ENCODE results near the gene EXOC6.

The EXOC6 gene, protein sequence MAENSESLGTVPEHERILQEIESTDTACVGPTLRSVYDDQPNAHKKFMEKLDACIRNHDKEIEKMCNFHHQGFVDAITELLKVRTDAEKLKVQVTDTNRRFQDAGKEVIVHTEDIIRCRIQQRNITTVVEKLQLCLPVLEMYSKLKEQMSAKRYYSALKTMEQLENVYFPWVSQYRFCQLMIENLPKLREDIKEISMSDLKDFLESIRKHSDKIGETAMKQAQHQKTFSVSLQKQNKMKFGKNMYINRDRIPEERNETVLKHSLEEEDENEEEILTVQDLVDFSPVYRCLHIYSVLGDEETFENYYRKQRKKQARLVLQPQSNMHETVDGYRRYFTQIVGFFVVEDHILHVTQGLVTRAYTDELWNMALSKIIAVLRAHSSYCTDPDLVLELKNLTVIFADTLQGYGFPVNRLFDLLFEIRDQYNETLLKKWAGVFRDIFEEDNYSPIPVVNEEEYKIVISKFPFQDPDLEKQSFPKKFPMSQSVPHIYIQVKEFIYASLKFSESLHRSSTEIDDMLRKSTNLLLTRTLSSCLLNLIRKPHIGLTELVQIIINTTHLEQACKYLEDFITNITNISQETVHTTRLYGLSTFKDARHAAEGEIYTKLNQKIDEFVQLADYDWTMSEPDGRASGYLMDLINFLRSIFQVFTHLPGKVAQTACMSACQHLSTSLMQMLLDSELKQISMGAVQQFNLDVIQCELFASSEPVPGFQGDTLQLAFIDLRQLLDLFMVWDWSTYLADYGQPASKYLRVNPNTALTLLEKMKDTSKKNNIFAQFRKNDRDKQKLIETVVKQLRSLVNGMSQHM

DNA sequence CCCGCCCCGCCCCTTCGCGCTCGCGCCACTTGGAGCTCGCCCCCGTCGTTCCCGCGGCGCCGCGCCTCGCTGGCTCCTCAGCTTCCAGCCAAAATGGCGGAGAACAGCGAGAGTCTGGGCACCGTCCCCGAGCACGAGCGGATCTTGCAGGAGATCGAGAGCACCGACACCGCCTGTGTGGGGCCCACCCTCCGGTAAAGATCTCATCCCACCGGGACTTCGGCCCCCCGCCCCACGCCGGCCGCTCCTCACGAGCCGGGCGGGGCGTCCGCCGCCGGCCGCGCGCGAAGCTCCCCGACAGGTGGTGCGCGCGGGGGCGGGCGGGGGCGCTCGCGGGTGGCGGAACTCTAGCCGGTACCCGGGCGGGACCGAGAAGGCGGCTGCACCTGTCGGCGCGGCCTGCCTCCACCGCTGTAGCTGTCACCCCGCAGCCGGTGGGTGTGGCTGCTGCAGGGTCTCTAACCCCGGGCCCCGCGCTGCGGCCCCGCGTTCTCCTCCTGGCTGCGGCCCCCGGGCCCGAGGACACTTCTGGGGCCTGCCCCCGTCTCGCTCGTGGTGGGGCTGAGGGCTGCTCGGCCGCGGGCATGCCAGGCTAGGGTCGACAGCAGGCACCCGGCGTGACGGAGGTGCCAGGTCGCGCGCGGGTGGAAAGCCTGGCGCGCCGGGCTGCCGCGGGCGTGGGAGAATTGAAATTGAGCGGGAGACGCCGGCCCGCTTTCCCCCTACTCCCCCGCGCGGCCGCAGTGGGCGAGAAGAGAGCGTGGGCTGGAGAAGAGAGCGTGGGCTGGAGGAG, at the start of gene EXOC6:
Gene EXOC6, plus strand, starts transcription at position 80 of the 793 bp plus-strand sequence. Its CDS starts 14 bp downstream, at position 94.
- peak; percentile 66 for DNase-seq

DNA sequence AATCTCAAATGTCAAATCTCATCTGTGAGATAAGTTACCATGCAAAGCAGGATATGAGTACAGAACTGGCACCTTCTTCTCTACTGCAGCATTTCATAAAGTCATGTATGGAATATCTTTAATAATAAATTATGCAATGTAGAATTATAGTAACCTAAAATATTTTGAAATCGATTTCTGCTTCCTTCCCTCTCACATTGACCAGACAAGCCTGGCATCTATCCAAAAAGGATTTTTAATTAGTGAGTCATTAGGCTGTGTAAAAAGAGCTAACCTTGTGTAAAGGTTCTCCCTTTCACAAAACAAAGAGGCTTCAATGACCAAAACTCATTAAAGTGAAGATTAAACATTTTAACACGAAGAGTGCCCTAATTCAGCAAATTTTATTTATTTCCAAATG, 48.8 kb upstream of the EXOC6 start:
- DNase-seq, result no peak

DNA sequence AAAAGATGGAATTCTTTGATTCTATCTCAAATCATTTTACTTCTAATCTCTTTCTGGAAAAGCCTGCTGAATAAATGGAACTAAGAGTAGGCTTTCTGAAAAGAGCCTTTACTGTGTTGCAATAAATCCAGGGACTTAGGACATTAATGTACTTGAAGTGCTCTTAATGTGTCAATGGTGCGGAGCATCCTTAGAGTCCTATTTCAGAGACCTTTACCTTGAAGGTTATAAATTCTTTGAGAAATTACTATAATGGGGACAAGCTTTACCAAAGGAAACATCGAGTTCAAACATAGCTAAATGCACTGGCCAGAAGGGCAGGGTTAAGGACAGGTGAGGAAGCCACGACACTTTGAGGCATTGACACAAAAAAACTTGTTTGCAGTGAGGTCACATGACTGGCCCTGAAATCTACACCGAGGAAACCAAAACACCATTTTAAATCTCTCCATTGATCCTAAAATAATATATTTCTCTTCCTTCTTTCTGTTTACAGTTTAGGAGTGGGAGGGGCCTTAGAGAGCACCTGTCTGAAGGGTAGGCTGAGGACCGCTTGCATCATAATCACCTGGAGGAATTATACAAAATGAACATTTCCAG, 48.1 kb upstream of the EXOC6 start:
- DNase-seq, result no peak

DNA sequence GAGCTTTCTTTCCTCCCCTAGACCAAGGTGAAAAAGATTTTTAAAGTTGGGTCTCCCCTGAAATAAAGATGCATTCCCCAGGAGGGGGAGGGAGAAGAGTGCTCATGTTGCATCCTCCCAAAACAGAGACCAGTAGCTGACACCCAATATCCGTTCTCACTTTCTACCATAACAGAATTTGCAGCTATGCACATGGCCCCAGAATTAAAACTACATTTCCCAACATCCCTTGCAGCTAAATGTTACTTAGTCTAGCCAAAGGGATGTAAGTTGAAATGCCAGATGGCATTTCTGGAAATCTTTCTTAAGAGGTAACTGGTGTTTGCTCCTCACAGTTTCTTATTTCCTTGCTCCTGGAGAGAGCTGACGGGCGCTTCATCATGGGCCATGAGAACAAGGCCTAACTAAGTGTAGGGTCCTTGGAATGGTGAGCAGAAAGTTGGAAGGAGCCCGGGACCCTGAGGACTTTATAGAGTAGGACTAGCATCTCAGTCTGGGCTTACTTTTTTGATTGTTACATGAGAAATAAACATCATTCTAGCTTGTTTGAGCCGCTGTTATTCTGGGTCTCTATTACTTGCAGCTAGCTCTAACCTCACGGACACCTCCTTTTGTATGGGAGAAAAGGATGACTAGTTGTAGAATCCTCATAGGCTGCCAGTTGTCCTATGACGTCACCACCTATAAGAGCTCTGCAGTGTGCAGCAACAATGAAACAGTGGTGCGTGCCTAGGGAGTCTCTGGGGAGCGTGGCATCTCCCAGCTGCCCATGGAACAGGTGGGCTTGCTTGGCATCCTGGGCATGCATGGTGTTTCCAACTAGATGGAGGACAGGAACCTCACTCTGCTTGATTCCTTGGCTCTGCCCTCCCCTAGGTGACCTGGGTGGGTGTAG, 46.1 kb upstream of the EXOC6 start:
- DNase-seq, result no peak

DNA sequence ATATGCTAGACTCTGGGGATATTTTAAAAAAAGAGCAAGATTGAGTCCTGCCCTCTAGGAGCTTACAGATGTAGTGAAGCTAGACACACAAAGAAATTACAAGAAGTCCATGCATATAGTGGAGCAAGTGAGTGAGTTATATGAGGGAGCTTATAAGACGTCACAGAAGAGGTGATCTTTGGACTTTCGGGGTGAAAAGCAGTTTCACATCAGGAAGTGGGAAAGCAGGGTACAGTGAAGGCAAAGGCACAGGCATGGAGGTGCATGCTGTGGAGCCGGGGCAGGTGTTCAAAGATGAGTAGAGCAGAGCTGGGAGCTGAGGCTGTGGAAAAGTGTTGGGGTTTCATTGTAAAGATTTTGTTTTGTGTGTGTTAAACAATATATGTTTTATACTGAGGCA, 38.5 kb upstream of the EXOC6 start:
- DNase-seq, result no peak

DNA sequence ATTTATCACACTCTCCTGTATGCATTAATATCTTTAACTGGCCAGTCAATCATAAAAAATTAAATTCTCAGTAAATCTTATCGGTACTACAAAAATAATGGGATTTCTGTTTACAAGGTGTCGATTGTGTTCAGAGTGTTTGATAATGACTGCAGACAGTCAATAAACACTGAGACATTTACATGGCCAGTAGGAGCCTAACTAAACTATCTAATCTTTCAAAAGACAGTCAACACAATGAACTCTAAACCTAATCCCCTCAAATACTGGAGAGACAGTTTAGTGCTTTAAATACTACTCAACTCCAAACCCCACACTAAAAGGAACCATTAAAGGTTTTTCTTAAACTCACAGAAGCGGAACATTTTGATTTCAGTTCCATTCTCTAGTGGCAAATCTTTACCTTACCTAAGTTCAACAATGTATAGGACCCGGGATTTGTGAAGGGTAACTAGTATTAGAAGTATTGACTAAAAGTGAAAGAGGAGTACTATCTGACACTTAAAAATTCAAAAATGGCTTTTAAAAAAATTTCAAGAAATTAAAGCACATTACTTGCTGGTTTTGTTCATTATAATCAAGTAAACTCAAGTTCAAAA, 37.3 kb upstream of the EXOC6 start:
- DNase-seq, result no peak

DNA sequence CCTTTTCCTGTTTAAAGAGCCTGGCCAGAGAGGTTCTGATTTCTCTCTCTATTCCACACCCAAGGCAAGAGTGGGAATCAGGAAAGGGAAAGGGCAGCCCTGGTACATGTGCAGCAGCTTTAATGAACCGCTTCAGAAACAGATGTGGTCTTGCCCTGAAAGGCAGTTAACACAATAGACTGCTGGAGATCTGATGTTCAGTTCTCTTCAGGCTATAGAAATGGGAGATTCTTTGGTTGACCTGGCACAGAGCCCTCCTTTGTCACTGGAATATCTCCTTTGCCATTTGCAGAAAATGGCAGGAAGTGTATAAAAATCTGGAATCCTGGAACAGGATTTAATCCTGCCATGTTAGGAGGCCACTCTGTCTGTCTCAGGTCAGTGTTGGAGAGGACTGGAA, 36.3 kb upstream of the EXOC6 start:
- DNase-seq, result no peak

DNA sequence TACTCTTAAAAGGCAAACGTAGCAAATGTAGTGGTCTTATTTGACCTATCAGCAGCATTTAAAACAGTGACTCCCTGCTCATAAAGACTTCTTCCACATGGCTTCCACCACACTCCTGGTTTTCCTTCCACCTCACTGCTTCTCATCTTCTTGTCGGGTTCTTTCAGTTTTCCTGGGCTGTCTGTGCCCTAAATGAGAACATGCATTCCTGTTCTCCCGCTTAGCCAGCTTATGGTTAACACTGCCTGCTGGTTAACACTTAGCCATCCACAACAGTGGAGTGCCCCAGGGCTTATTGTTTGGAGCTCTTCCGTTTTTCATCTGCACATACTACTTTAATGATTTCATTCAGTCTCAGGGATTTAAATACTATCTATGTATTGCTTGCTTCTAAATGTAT, 34.3 kb upstream of the EXOC6 start:
- DNase-seq, result no peak

DNA sequence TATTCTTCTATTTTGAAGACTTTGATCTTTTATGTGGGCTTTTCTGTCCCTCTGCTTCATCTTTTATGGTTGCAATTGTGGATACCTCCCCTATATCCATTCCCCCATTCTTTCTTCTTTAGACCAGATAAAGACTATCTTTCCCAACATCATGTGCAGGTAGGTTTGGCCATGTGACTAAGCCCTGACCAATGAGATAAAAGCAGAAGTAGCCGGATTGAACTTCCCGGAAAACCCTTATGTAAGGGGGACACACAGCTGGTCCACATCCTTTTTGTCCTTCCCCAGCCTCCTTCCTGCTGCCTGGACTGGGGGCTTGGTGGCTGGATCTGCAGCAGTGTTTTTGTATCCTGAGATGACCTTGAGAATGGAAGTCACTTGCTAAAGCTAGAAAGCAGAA, 33.5 kb upstream of the EXOC6 start:
- no peak for DNase-seq

DNA sequence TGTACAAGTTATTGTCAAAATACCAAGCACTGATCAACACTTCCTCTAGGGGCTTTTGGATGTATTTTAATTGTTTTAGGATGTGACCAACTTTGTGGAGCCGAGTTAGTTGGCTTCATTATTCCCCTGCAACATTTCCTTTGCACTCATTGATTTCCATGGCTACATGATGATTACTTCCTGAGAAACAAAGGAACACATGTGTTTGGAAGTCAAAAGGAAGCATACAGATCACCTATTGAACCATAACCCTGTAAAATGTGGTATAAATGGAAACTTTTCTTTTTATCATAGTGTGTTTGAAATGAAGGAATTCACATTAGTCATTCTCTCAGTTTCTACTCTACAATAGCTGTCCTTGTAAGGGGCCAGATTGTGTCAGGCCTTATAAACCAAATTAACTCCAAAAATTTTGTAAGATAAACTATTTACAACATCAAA, 32.2 kb upstream of the EXOC6 start:
- no peak for DNase-seq

DNA sequence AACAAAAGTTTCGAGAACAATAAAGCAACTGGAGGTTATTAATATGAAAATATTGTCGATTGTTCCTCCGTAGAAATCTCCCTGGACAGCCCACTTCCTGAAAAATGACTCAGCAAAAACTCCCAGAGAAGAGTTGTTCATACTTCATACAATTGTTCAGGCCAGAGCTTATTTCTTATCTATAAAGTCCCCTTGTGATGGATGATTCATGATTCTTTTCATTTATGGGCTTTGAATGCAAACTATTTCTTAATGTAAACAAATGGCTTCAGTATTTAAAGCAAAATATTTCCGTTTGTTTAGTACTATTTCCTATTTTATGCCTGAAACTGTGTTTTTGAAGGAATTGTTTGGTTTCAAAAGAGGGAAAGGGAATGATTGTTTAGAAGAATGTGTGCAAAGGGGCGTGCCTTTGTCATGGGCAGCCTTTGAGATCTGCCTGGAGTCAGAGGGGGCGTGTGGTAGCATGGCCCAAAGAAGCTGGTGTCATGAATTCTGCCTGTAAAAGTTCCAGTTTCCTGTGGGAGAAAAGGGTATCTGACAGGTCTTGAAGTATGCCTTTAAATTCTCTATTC, 26.2 kb upstream of the EXOC6 start:
- DNase-seq, result no peak

DNA sequence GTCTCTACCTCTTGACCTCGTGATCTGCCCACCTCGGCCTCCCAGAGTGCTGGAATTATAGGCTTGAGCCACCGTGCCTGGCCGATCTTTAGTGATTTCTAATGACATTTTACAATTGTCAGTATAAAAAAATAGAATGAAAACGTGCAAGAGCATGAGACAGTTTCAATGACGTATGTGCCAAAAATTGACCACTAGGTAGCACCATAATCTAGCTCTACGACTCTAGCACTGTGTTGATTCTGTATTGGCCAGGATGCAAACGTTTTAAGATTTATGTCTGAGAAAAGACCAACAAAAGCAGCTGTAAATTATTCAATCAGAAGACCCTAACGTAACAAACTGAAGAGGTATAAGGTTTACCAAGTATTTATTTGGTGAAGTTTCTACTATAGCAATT, 25.4 kb upstream of the EXOC6 start:
- DNase-seq, result no peak

DNA sequence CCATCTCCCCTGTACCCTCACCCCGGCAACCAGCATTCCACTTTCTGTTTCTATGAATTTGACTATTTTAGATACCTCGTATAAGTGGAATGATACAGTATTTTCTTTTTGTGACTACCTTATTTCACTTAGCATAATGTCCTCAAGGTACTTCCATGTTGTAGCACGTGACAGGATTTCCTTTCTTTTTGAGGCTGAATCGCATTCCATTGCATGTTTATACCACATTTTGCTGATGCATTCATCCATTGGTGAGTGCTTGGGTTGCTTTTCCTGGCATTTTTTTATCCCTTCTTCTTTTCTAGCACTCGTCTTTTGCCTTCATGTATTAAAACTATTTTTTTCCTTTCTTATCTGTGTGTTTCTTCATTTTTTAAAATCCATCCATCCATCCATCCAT, 22.3 kb upstream of the EXOC6 start:
- no peak for DNase-seq

DNA sequence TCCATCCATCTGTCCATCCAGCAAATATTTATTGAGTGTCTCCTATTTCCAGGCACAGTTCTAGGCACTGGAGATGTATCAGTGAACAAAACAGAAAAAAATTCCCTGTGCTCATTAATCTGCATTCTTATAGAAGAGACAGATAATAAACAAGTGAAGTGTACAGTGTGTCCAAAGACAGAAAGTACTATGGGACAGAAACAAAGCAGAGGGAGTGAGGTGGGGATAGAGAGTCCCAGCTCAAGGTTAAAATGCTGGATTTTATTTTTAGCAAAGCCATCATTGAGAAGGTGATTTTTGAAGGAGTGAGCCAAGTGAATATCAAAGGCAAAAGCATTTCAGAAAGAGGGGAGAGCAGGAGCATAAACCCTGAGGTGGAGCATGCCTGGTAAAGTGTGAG, 21.8 kb upstream of the EXOC6 start:
- no peak for DNase-seq

DNA sequence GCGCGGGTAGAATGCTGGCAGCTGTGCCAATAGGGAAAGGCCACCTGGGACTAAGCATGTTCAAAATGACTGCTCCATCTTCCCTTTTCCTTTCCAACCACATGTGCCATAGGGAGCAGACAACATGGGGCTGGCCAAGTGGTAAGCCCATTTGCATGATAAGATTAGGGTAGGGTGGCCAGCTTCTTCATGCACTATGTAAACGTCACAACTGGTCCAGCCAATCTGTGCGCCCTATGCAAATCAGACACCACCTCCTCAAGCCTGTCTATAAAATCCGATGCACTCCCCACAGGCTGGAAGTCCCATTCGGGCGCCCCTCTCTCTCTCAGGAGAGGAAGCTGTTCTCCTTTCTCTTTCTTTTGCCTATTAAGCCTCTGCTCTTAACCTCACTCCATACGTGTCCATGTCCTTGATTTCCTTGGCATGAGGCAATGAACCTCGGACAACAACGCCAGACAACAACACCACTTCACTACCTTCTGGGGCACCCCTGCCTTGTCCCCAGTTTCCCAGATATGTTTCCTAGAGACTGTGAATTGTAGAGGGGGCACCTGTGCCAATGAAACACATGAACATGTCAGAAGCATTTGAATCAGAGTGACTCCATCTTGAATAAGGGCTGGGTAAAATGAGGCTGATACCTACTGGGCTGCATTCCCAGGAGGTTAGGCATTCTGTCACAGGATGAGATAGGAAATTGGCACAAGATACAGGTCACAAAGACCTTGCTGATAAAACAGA, 19.1 kb upstream of the EXOC6 start:
- no peak for DNase-seq

DNA sequence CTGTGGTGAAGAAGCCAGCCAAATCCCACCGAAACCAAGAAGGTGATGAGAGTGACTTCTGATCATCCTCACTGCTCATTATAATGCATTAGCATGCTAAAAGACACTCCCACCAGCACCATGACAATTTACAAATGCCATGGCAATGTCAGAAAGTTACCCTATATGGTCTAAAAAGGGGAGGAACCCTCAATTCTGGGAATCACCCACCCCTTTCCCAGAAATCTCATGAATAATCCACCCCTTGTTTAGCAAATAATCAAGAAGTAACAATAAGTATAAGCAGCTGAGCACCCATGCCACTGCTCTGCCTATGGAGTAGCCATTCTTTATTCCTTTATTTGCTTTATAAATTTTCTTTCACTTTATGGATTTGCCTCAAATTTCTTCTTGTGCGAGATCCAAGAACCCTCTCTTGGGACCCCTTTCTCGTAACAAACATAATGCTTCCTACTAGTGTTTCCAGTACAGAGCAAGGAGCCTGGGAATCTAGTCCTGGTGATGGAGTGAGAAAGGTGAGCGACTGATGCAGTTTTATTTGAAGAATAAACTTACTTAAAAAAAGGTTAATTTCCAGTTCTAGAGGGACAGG, 18.4 kb upstream of the EXOC6 start:
- no peak for DNase-seq

DNA sequence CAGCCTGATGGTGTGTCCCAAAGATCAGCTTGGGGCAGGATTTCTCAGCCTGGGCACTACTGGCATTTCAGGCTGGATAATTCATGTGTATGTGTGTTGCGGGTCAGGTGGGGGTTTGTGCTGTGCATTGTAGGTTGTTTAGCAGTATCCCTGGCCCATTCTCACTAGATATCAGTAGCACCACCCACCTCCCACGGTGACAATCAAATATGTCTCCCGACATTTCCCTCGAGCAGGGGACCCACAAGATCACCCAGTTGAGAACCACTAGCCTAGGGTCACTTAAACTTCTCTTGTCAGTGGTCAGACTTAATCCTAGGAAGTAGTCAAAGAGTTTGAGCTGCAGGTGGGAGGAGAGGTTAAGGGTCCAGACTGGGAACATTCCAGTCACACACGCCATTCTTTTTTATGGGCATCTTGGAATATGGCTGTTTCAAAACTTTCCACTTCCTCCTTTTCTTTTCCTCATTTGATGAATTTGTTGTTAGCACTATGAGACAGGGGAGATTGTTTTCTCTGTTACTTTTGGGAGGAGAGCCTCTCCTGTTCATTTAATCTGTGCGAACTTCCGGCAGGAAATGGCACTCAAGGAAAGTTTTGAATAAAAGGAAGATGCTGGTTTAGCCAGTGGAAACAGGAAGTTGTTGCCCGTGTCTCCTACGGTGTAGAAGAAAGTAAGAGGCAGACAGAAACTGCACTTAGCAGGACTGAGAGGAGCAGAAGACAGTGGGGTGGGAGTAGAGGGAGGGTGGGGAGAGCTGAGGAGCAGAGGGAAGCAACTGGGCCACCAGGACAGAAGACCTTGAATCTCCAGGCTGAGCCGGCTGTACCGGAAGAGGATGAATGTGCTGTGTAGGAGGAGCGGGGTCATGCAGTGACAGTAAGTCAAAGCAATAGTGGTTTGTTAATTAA, 17.6 kb upstream of the EXOC6 start:
- no peak for DNase-seq

DNA sequence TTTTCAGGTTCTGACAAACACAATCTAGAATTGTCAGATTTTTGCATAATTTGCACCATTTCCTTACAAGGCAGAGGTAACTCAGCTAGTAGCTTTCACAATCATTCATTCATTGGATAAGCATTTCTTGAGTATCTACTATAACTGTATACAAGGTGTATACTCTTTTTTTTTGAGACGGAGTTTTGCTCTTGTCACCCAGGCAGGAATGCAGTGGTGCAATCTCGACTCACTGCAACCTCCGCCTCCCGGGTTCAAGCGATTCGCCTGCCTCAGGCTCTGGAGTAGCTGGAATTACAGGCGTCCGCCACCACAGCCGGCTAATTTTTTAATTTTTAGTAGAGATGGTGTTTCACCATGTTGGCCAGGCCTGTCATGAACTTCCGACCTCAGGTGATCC, 16.2 kb upstream of the EXOC6 start:
- DNase-seq, result no peak
